PC-9 (cell line): ENCODE results near the gene MAMSTR. TPM values are rescaled to one million over a fixed set of nuclear protein-coding genes. Genes with fewer than 3 reads are reported as not detected.

Experiments used
- BruUV-seq: library from RNA; stranded (reverse); fragments of 400-500 nt; replicated peaks from 2 replicates; lab custom pipeline; 2021; lab: Mats Ljungman, UMichigan
- CTCF ChIA-PET: fragments of 300-600 bp; sonication (Branson Sonifier 250); formaldehyde crosslinking; loops from one replicate; lab custom pipeline; 2022; ENCODE audit warnings: antibody characterized with exemption; lab: Charles Lee
- POLR2A ChIA-PET: fragments of 300-600 bp; sonication (Branson Sonifier 250); formaldehyde crosslinking; loops from one replicate; lab custom pipeline; 2022; ENCODE audit warnings: antibody characterized with exemption; ENCODE audit not compliant: unreplicated experiment; lab: Charles Lee
- DNase-seq, 2 experiments: peaks; one replicate each; pipeline versions ENCODE4 v3.0.0 to v3.0.0-alpha.2; 2015 to 2022; ENCODE audit warnings: mixed read lengths in 1 of 2
- H2AFZ ChIP-seq: fragments of 200-600 bp; sonication (generic); 2 replicates; pipeline ENCODE4 v1.8.1; 2017; ENCODE audit warnings: antibody characterized with exemption
- H3F3A ChIP-seq: fragments of 200-600 bp; sonication (generic); 2 replicates; pipeline ENCODE4 v1.8.1; 2017; ENCODE audit warnings: antibody characterized with exemption, mild to moderate bottlenecking, low read depth; ENCODE audit not compliant: insufficient read depth
- H3K27ac ChIP-seq: fragments of 200-600 bp; sonication (generic); 2 replicates; pipeline ENCODE4 v1.6.1; 2016; ENCODE audit warnings: mixed run types
- H3K27me3 ChIP-seq: fragments of 200-600 bp; sonication (generic); 2 replicates; pipeline ENCODE4 v1.6.1; 2016; ENCODE audit warnings: low read depth, mixed run types; ENCODE audit not compliant: insufficient read depth
- H3K36me3 ChIP-seq: fragments of 200-600 bp; sonication (generic); 2 replicates; pipeline ENCODE4 v1.6.1; 2016; ENCODE audit warnings: low read depth, mixed run types
- H3K4me1 ChIP-seq: fragments of 200-600 bp; sonication (generic); replicated peaks from 2 replicates; pipeline ENCODE4 v1.6.1; 2016; ENCODE audit warnings: mixed run types; ENCODE audit not compliant: insufficient read depth
- H3K4me2 ChIP-seq: fragments of 200-600 bp; sonication (generic); 2 replicates; pipeline ENCODE4 v1.6.1; 2017; ENCODE audit warnings: mixed run types
- H3K4me3 ChIP-seq: fragments of 200-600 bp; sonication (generic); 2 replicates; pipeline ENCODE4 v1.6.1; 2016; ENCODE audit warnings: mixed run types
- H3K79me2 ChIP-seq: fragments of 200-600 bp; sonication (generic); 2 replicates; pipeline ENCODE4 v1.6.1; 2017; ENCODE audit warnings: low read depth, mixed run types
- H3K9me2 ChIP-seq: fragments of 200-600 bp; sonication (generic); 2 replicates; pipeline ENCODE4 v1.8.1; 2017; ENCODE audit warnings: mild to moderate bottlenecking; ENCODE audit not compliant: insufficient read depth
- H3K9me3 ChIP-seq: fragments of 200-600 bp; sonication (generic); 2 replicates; pipeline ENCODE4 v1.8.1; 2016; ENCODE audit warnings: low read depth; ENCODE audit not compliant: insufficient read depth
- H4K20me1 ChIP-seq: fragments of 200-600 bp; sonication (generic); 2 replicates; pipeline ENCODE4 v1.8.1; 2017; ENCODE audit not compliant: insufficient read depth
- EZH2 ChIP-seq: fragments of 200-600 bp; sonication (generic); IDR thresholded peaks from 2 replicates; pipeline ENCODE4 v1.8.0; 2017; ENCODE audit warnings: antibody characterized with exemption, low read depth
- intact Hi-C: fragments of 100-400 bp; cut with micrococcal nuclease; formaldehyde crosslinking; loops from one replicate; pipeline ENCODE4 v1.10.0; 2022; ENCODE audit not compliant: unreplicated experiment
- total RNA-seq: library from RNA; stranded (reverse); gene quantifications from 2 replicates; pipeline ENCODE4 v1.2.3, GENCODE V29; 2021
- TF ChIP-seq, protein P1 (sequence below): fragments of 200-600 bp; sonication (generic); conservative IDR thresholded peaks from 2 replicates; pipeline ENCODE4 v1.6.1; 2017; ENCODE audit warnings: mixed run types, antibody characterized with exemption, mild to moderate bottlenecking, moderate library complexity

Gene MAMSTR
- total RNA-seq, 1 experiment from 2014 or later: 2.6 TPM

DNA sequence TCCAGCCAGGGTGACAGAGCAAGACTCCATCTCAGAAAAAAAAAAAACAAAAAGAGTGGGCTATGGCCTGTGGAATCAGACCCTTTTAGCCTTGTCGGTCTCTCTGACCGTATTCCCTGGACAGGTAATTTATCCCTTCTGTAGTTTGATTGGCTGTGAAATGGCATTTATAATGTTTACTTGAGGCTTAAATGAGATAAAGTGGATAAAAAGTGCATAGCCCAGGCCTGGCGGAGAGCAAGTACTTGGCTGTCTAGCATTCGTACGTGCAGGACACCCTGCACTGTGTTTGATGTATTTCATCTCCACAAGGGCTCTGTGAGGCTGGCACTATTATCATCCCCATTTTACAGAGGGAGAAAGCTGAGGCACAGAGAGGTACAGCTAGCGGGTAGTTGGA is 53.7 kb downstream of the MAMSTR start:
- intact Hi-C loops: no loop called here
- H4K20me1 ChIP-seq: no peaks in the 10 kb centered on the region
- no peak overlapping the region for H3K4me3 ChIP-seq
- H3K9me3 ChIP-seq: no peaks in the 10 kb centered on the region
- no peaks in the 10 kb centered on the region for H3F3A ChIP-seq
- BruUV-seq: no TSS peak
- no peak for DNase-seq
- TF ChIP-seq, protein P1, sequence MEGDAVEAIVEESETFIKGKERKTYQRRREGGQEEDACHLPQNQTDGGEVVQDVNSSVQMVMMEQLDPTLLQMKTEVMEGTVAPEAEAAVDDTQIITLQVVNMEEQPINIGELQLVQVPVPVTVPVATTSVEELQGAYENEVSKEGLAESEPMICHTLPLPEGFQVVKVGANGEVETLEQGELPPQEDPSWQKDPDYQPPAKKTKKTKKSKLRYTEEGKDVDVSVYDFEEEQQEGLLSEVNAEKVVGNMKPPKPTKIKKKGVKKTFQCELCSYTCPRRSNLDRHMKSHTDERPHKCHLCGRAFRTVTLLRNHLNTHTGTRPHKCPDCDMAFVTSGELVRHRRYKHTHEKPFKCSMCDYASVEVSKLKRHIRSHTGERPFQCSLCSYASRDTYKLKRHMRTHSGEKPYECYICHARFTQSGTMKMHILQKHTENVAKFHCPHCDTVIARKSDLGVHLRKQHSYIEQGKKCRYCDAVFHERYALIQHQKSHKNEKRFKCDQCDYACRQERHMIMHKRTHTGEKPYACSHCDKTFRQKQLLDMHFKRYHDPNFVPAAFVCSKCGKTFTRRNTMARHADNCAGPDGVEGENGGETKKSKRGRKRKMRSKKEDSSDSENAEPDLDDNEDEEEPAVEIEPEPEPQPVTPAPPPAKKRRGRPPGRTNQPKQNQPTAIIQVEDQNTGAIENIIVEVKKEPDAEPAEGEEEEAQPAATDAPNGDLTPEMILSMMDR: no peak
- TF ChIP-seq EZH2: no peak
- H3K9me2 ChIP-seq: no peaks in the 10 kb centered on the region
- H3K27ac ChIP-seq: no peak overlapping the region
- H3K36me3 ChIP-seq: no peaks in the 10 kb centered on the region
- no peak overlapping the region for H2AFZ ChIP-seq
- CTCF ChIA-PET: interaction anchor here (0.6 kb wide), 1 partner anchor 176 kb away, joined by 3 read pairs; no protein-coding TSS in a partner anchor
- H3K27me3 ChIP-seq: no peaks in the 10 kb centered on the region
- no peaks in the 10 kb centered on the region for H3K79me2 ChIP-seq
- H3K4me2 ChIP-seq: no peak overlapping the region
- POLR2A ChIA-PET: interaction anchor here (0.6 to 0.7 kb wide), 3 partner anchors 30 to 803 kb away, joined by 3 to 7 read pairs (median 7); partner anchors contain the start of gene FUT2
- no peaks in the 10 kb centered on the region for H3K4me1 ChIP-seq

DNA sequence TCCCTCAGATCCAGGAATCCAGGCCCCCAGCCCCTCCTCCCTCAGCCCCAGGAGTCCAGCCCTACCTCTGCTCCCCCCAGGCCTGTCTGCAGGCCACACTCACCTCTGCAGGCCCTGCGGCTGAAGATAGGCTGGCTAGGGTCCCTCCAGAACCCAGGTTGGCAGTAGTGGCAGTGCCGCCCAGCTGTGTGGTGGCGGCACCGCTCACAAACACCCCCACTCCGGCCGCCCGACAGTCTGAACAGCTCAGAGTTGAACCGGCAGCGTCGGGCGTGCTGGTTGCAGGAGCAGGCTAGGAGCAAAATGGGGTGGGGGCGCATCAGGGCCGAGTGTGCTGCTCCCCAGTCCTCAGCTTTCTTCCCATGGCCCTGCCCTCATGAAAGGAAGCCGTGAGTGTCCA is 55.0 kb downstream of the MAMSTR start:
- no TSS peak for BruUV-seq
- no peaks in the 10 kb centered on the region for H3K9me2 ChIP-seq
- no peaks in the 10 kb centered on the region for H3K27me3 ChIP-seq
- ChIA-PET POLR2A (no interaction called here), CTCF (no interaction called here)
- no peaks in the 10 kb centered on the region for H3K79me2 ChIP-seq
- H3K9me3 ChIP-seq: no peaks in the 10 kb centered on the region
- no peaks in the 10 kb centered on the region for H3F3A ChIP-seq
- H3K27ac ChIP-seq: no peak overlapping the region
- TF ChIP-seq, protein P1: no peak
- TF ChIP-seq EZH2: no peak
- H3K4me3 ChIP-seq: no peak overlapping the region
- no peaks in the 10 kb centered on the region for H3K36me3 ChIP-seq
- intact Hi-C loops: no loop called here
- no peak overlapping the region for H2AFZ ChIP-seq
- no peak overlapping the region for H3K4me2 ChIP-seq
- no peaks in the 10 kb centered on the region for H4K20me1 ChIP-seq
- no peak for DNase-seq
- no peaks in the 10 kb centered on the region for H3K4me1 ChIP-seq

DNA sequence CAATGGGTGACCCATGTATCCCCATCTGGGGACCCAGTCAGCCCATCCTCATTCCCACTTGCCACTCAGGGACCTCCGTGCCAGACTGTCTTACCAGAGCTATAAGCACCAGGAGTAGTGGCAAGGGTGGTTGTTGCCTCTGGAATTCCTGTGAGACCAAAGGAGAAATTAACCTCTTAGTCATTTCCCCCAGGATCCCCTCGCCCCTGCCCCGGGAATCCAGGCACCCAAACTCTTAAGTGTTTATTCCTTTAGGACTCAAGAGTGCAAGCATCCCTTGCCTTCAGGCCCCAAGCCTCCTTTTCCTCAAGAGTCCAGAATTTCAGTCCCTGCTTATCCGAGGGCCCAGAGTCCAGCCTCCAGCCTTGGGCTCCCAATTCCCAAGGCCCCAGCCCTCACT is 55.9 kb downstream of the MAMSTR start:
- no peak overlapping the region for H3K4me2 ChIP-seq
- no peaks in the 10 kb centered on the region for H3K4me1 ChIP-seq
- BruUV-seq: no TSS peak
- H3K79me2 ChIP-seq: no peaks in the 10 kb centered on the region
- H3F3A ChIP-seq: no peaks in the 10 kb centered on the region; the same call in 1 of the 2 replicates
- H3K27me3 ChIP-seq: no peaks in the 10 kb centered on the region
- H3K36me3 ChIP-seq: no peaks in the 10 kb centered on the region
- no peak overlapping the region for H3K4me3 ChIP-seq
- ChIA-PET CTCF (interaction anchor here (0.6 kb wide), 1 partner anchor 32 kb away, joined by 3 read pairs; the partner anchor contains the start of gene FUT2), POLR2A (no interaction called here)
- H3K27ac ChIP-seq: no peak overlapping the region
- no peak overlapping the region for H2AFZ ChIP-seq
- intact Hi-C loops: no loop called here
- no peaks in the 10 kb centered on the region for H3K9me3 ChIP-seq
- no peak for TF ChIP-seq EZH2
- TF ChIP-seq, protein P1: no peak
- no peaks in the 10 kb centered on the region for H3K9me2 ChIP-seq
- no peaks in the 10 kb centered on the region for H4K20me1 ChIP-seq
- DNase-seq: no peak

Other genes starting within 250 kb of the MAMSTR start
- 13.9 and 19.6 TPM in 2 replicates for gene LMTK3, start 207.9 kb downstream of the MAMSTR start, total RNA-seq
- gene SULT2B1, start 167.6 kb downstream of the MAMSTR start, total RNA-seq: 4.4 and 6.2 TPM in 2 replicates
- not detected in 2 replicates for gene SPACA4, start 113.0 kb downstream of the MAMSTR start, total RNA-seq
- 12.3 and 17.4 TPM in 2 replicates for gene FAM83E, start 104.6 kb downstream of the MAMSTR start, total RNA-seq
- 1,618 and 1,710 TPM in 2 replicates for gene RPL18, start 100.5 kb downstream of the MAMSTR start, total RNA-seq
- 18.4 and 20.0 TPM in 2 replicates for gene SPHK2, start 100.2 kb downstream of the MAMSTR start, total RNA-seq
- 48.2 and 48.6 TPM in 2 replicates for gene DBP, start 82.3 kb downstream of the MAMSTR start, total RNA-seq
- gene CA11, start 73.5 kb downstream of the MAMSTR start, total RNA-seq: 11.0 and 12.2 TPM in 2 replicates
- 2.9 and 7.4 TPM in 2 replicates for gene NTN5, start 46.7 kb downstream of the MAMSTR start, total RNA-seq
- gene FUT2, start 23.8 kb downstream of the MAMSTR start, total RNA-seq: 8.7 and 9.6 TPM in 2 replicates
- gene RASIP1, start 20.9 kb upstream of the MAMSTR start, total RNA-seq: 1.3 and 1.4 TPM in 2 replicates
- gene IZUMO1, start 27.2 kb upstream of the MAMSTR start, total RNA-seq: 2.2 and 3.0 TPM in 2 replicates
- 7.9 and 9.6 TPM in 2 replicates for gene FUT1, start 32.9 kb upstream of the MAMSTR start, total RNA-seq
- gene FGF21, start 35.8 kb upstream of the MAMSTR start, total RNA-seq: 0.41 and 0.78 TPM in 2 replicates
- 69.7 and 70.5 TPM in 2 replicates for gene BCAT2, start 91.3 kb upstream of the MAMSTR start, total RNA-seq
- gene HSD17B14, start 116.8 kb upstream of the MAMSTR start, total RNA-seq: 20.7 and 33.6 TPM in 2 replicates
- 0.79 and 1.8 TPM in 2 replicates for gene PLEKHA4, start 148.9 kb upstream of the MAMSTR start, total RNA-seq
- 49.5 and 53.6 TPM in 2 replicates for gene PPP1R15A, start 152.7 kb upstream of the MAMSTR start, total RNA-seq
- gene TULP2, start 179.0 kb upstream of the MAMSTR start, total RNA-seq: not detected in 2 replicates
- gene NUCB1, start 180.6 kb upstream of the MAMSTR start, total RNA-seq: 185 and 216 TPM in 2 replicates
- gene DHDH, start 214.0 kb upstream of the MAMSTR start, total RNA-seq: 2.0 and 2.4 TPM in 2 replicates
- 140 and 198 TPM in 2 replicates for gene BAX, start 235.2 kb upstream of the MAMSTR start, total RNA-seq
- gene FTL, start 245.6 kb upstream of the MAMSTR start, total RNA-seq: 3,402 and 3,822 TPM in 2 replicates